ENCODE data around the gene ANXA11. TPM values are rescaled to one million over a fixed set of nuclear protein-coding genes. Genes with fewer than 3 reads are reported as not detected.
"Not testable (repeated sequence)": the region's sequence is repeated elsewhere in the genome, so short reads cannot be mapped to it uniquely, and the experiment has no call there.

ANXA11 gene
- total RNA-seq (ENCODE audit: unreplicated experiment) = 2.3 TPM
- long read RNA-seq, full-length matches to known transcripts = 1 of 1 reads
- long read RNA-seq, partial matches to known transcripts = 0 of 1 reads
- long read RNA-seq, other reads (novel, unspliced or antisense) = 0 of 1 reads

GRCh38 chr10:80205477-80206276 is at the start of gene ANXA11:
Gene ANXA11 (minus strand): TSS chr10:80205537. CDS start chr10:80172861, 32,676 bp downstream.
- Mint-ChIP-seq H3K4me3 (ENCODE audit: unreplicated experiment) (peak within 1 kb of the TSS; percentile 64), H3K27me3 (ENCODE audit: unreplicated experiment) (peaks cover 4% of the 10 kb centered on the region), H3K36me3 (ENCODE audit: unreplicated experiment) (peaks cover 5% of the 10 kb centered on the region), H3K27ac (ENCODE audit: unreplicated experiment) (no peak within 1 kb of the TSS), H3K4me1 (ENCODE audit: low read depth, unreplicated experiment) (peaks cover 9% of the 10 kb centered on the region), H3K9me3 (ENCODE audit: unreplicated experiment) (peaks cover 9% of the 10 kb centered on the region)
- TF ChIP-seq CTCF (IDR thresholded peaks at IDR 0.05; ENCODE audit: partially characterized antibody, unreplicated experiment) = no peak
- DNase-seq = peak; percentile 65

- not testable (repeated sequence) for H3K9me3 Mint-ChIP-seq (ENCODE audit: unreplicated experiment); H3K27me3 Mint-ChIP-seq (ENCODE audit: unreplicated experiment)
Measured at GRCh38 chr10:80254726-80255125, 49.4 kb upstream of the ANXA11 start.

GRCh38 chr10:80253963-80254271 is 48.6 kb upstream of the ANXA11 start:
- not testable (repeated sequence) for H3K27me3 Mint-ChIP-seq (ENCODE audit: unreplicated experiment); H3K9me3 Mint-ChIP-seq (ENCODE audit: unreplicated experiment); H3K4me3 Mint-ChIP-seq (ENCODE audit: unreplicated experiment); H3K4me1 Mint-ChIP-seq (ENCODE audit: low read depth, unreplicated experiment); H3K36me3 Mint-ChIP-seq (ENCODE audit: unreplicated experiment); H3K27ac Mint-ChIP-seq (ENCODE audit: unreplicated experiment); DNase-seq

More at GRCh38 chr10:80254726-80255125, 49.4 kb upstream of the ANXA11 start:
- H3K27ac Mint-ChIP-seq (ENCODE audit: unreplicated experiment); H3K4me3 Mint-ChIP-seq (ENCODE audit: unreplicated experiment); DNase-seq; H3K36me3 Mint-ChIP-seq (ENCODE audit: unreplicated experiment); H3K4me1 Mint-ChIP-seq (ENCODE audit: low read depth, unreplicated experiment): not testable (repeated sequence)

- Mint-ChIP-seq H3K36me3 (ENCODE audit: unreplicated experiment) (peaks cover 7% of the 10 kb centered on the region), H3K4me1 (ENCODE audit: low read depth, unreplicated experiment) (peaks cover 2% of the 10 kb centered on the region), H3K4me3 (ENCODE audit: unreplicated experiment) (no peak overlapping the region), H3K27ac (ENCODE audit: unreplicated experiment) (no peak overlapping the region), H3K9me3 (ENCODE audit: unreplicated experiment) (peaks cover 3% of the 10 kb centered on the region), H3K27me3 (ENCODE audit: unreplicated experiment) (peaks cover 1% of the 10 kb centered on the region)
- no peak for DNase-seq
- TF ChIP-seq CTCF (IDR thresholded peaks at IDR 0.05; ENCODE audit: partially characterized antibody, unreplicated experiment) = no peak
Measured at GRCh38 chr10:80253266-80253962, 48.1 kb upstream of the ANXA11 start.

- no peak overlapping the region for H3K27ac Mint-ChIP-seq (ENCODE audit: unreplicated experiment)
- H3K4me3 Mint-ChIP-seq (ENCODE audit: unreplicated experiment) = no peak overlapping the region
- peaks cover 7% of the 10 kb centered on the region for H3K36me3 Mint-ChIP-seq (ENCODE audit: unreplicated experiment)
- peaks cover 2% of the 10 kb centered on the region for H3K4me1 Mint-ChIP-seq (ENCODE audit: low read depth, unreplicated experiment)
- DNase-seq = no peak
- peaks cover 1% of the 10 kb centered on the region for H3K27me3 Mint-ChIP-seq (ENCODE audit: unreplicated experiment)
- peaks cover 3% of the 10 kb centered on the region for H3K9me3 Mint-ChIP-seq (ENCODE audit: unreplicated experiment)
- no peak for TF ChIP-seq CTCF (IDR thresholded peaks at IDR 0.05; ENCODE audit: partially characterized antibody, unreplicated experiment)
Measured at GRCh38 chr10:80252296-80252887, 47.1 kb upstream of the ANXA11 start.

GRCh38 chr10:80251703-80252280 is 46.5 kb upstream of the ANXA11 start:
- not testable (repeated sequence) for H3K27ac Mint-ChIP-seq (ENCODE audit: unreplicated experiment); H3K36me3 Mint-ChIP-seq (ENCODE audit: unreplicated experiment); H3K4me1 Mint-ChIP-seq (ENCODE audit: low read depth, unreplicated experiment); H3K27me3 Mint-ChIP-seq (ENCODE audit: unreplicated experiment); DNase-seq; H3K9me3 Mint-ChIP-seq (ENCODE audit: unreplicated experiment); H3K4me3 Mint-ChIP-seq (ENCODE audit: unreplicated experiment)

- not testable (repeated sequence) for H3K4me3 Mint-ChIP-seq (ENCODE audit: unreplicated experiment); DNase-seq; H3K36me3 Mint-ChIP-seq (ENCODE audit: unreplicated experiment); H3K27me3 Mint-ChIP-seq (ENCODE audit: unreplicated experiment); H3K27ac Mint-ChIP-seq (ENCODE audit: unreplicated experiment); H3K4me1 Mint-ChIP-seq (ENCODE audit: low read depth, unreplicated experiment); H3K9me3 Mint-ChIP-seq (ENCODE audit: unreplicated experiment)
Measured at GRCh38 chr10:80250399-80250798, 45.1 kb upstream of the ANXA11 start.

- H3K4me1 Mint-ChIP-seq (ENCODE audit: low read depth, unreplicated experiment); H3K4me3 Mint-ChIP-seq (ENCODE audit: unreplicated experiment); H3K27ac Mint-ChIP-seq (ENCODE audit: unreplicated experiment); DNase-seq; H3K36me3 Mint-ChIP-seq (ENCODE audit: unreplicated experiment); H3K27me3 Mint-ChIP-seq (ENCODE audit: unreplicated experiment); H3K9me3 Mint-ChIP-seq (ENCODE audit: unreplicated experiment): not testable (repeated sequence)
Measured at GRCh38 chr10:80249906-80250305, 44.6 kb upstream of the ANXA11 start.

GRCh38 chr10:80247611-80248010 is 42.3 kb upstream of the ANXA11 start:
- H3K9me3 Mint-ChIP-seq (ENCODE audit: unreplicated experiment) = not testable (repeated sequence)

More at GRCh38 chr10:80247611-80248010, 42.3 kb upstream of the ANXA11 start:
- not testable (repeated sequence) for H3K27ac Mint-ChIP-seq (ENCODE audit: unreplicated experiment); H3K27me3 Mint-ChIP-seq (ENCODE audit: unreplicated experiment); H3K4me3 Mint-ChIP-seq (ENCODE audit: unreplicated experiment); H3K36me3 Mint-ChIP-seq (ENCODE audit: unreplicated experiment); H3K4me1 Mint-ChIP-seq (ENCODE audit: low read depth, unreplicated experiment); DNase-seq
